ENCODE results near the gene FBRS. TPM values are rescaled to one million over a fixed set of nuclear protein-coding genes. Genes with fewer than 3 reads are reported as not detected.

Gene FBRS
- total RNA-seq, 1 donor from 2014 or later: 26.8 TPM

- DNase-seq (ENCODE audit: low spot score in 2 of 2): no peak
- TF ChIP-seq CTCF (IDR thresholded peaks at IDR 0.05): no peak
- Histone ChIP-seq H3K9me3 (no peaks in the 10 kb centered on the region), H3K27ac (peak overlapping the region; percentile 95), H3K4me1 (peaks cover 14 to 28% of the 10 kb centered on the region in 2 donors), H3K36me3 (peaks cover 43 to 46% of the 10 kb centered on the region in 2 donors), H3K4me3 (peak overlapping the region in 1 of 2 donors; percentile 91), H3K27me3 (no peaks in the 10 kb centered on the region)
- intact Hi-C loops (cut with DNase I): loop anchor here (10.0 kb wide), 2 partner anchors 422 to 588 kb away; partner anchors contain the start of genes ALDOA, ZNF646 and ZNF668
Observed at GRCh38 chr16:30652718-30653117, 5.5 kb upstream of the FBRS start.

- TF ChIP-seq CTCF (IDR thresholded peaks at IDR 0.05): no peak
- H3K4me3 ChIP-seq: no peak overlapping the region
- H3K27ac ChIP-seq: no peak overlapping the region
- H3K27me3 ChIP-seq: no peaks in the 10 kb centered on the region
- DNase-seq (ENCODE audit: low spot score in 2 of 2): no peak
- intact Hi-C loops (cut with DNase I): loop anchor here (5.0 to 10.0 kb wide), 5 partner anchors 92 to 802 kb away; partner anchors contain the start of genes ALDOA, ARMC5, PHKG2 and ZNF646
- no peaks in the 10 kb centered on the region for H3K9me3 ChIP-seq
- peaks cover 43 to 46% of the 10 kb centered on the region in 2 donors for H3K36me3 ChIP-seq
- H3K4me1 ChIP-seq: peaks cover 14 to 28% of the 10 kb centered on the region in 2 donors
Observed at GRCh38 chr16:30654856-30655255, 3.4 kb upstream of the FBRS start.

- Histone ChIP-seq H3K4me1 (peaks cover 25 to 37% of the 10 kb centered on the region in 2 donors), H3K27ac (no peak overlapping the region), H3K27me3 (no peaks in the 10 kb centered on the region), H3K36me3 (peaks cover 46 to 49% of the 10 kb centered on the region in 2 donors), H3K9me3 (no peaks in the 10 kb centered on the region), H3K4me3 (no peak overlapping the region)
- intact Hi-C loops (cut with DNase I): loop anchor here (5.0 to 10.0 kb wide), 5 partner anchors 91 to 801 kb away; partner anchors contain the start of genes ALDOA, ARMC5, PHKG2 and ZNF646
- TF ChIP-seq CTCF (IDR thresholded peaks at IDR 0.05): no peak
- DNase-seq (ENCODE audit: low spot score in 2 of 2): no peak
Observed at GRCh38 chr16:30655815-30656347, 2.4 kb upstream of the FBRS start.

- H3K36me3 ChIP-seq: peaks cover 51 to 53% of the 10 kb centered on the region in 2 donors
- no peak for TF ChIP-seq CTCF (IDR thresholded peaks at IDR 0.05)
- no peak overlapping the region for H3K4me3 ChIP-seq
- no peak for DNase-seq (ENCODE audit: low spot score in 2 of 2)
- H3K4me1 ChIP-seq: peaks cover 30 to 42% of the 10 kb centered on the region in 2 donors
- no peaks in the 10 kb centered on the region for H3K27me3 ChIP-seq
- no peaks in the 10 kb centered on the region for H3K9me3 ChIP-seq
- intact Hi-C loops (cut with DNase I): loop anchor here (5.0 to 10.0 kb wide), 5 partner anchors 91 to 801 kb away; partner anchors contain the start of genes ALDOA, ARMC5, PHKG2 and ZNF646
- H3K27ac ChIP-seq: no peak overlapping the region
Observed at GRCh38 chr16:30656388-30656787, 1.8 kb upstream of the FBRS start.

GRCh38 chr16:30656974-30657865 lies 1.0 kb upstream of the FBRS start:
- no peaks in the 10 kb centered on the region for H3K27me3 ChIP-seq
- DNase-seq (ENCODE audit: low spot score in 2 of 2): peak in 1 of 2 donors; percentile 71
- H3K36me3 ChIP-seq: peaks cover 53 to 61% of the 10 kb centered on the region in 2 donors
- H3K27ac ChIP-seq: peak overlapping the region; percentile 86 to 87
- TF ChIP-seq CTCF (IDR thresholded peaks at IDR 0.05): no peak
- H3K4me1 ChIP-seq: peaks cover 28 to 38% of the 10 kb centered on the region in 2 donors
- peak overlapping the region; percentile 56 to 65 for H3K4me3 ChIP-seq
- intact Hi-C loops (cut with DNase I): loop anchor here (5.0 to 10.0 kb wide), 5 partner anchors 90 to 800 kb away; partner anchors contain the start of genes ALDOA, ARMC5, PHKG2 and ZNF646
- H3K9me3 ChIP-seq: no peaks in the 10 kb centered on the region
